ENCODE measurements around the gene ZNRF1. TPM values are rescaled to one million over a fixed set of nuclear protein-coding genes. Genes with fewer than 3 reads are reported as not detected.

ZNRF1 gene
- polyA plus RNA-seq, 4 donors = 5.8 to 10.1 (median 8.0) TPM

- Histone ChIP-seq H3K4me1 (ENCODE audit: control insufficient read depth in 3 of 3, insufficient read depth in 2 of 3, low read depth in 1 of 3, low read length in 2 of 3) (peaks cover 0 to 21% (median 9%) of the 10 kb centered on the region in 3 donors), H3K27ac (ENCODE audit: low read depth in 1 of 3, low read length in 2 of 3) (no peak overlapping the region), H3K4me3 (ENCODE audit: low read depth in 1 of 3, low read length in 3 of 3) (no peak overlapping the region), H3K27me3 (ENCODE audit: control insufficient read depth in 3 of 3, insufficient read depth in 3 of 3, low read length in 3 of 3) (no peaks in the 10 kb centered on the region), H3K36me3 (ENCODE audit: control insufficient read depth in 3 of 3, insufficient read depth in 2 of 3, low read depth in 1 of 3, low read length in 3 of 3) (no peaks in the 10 kb centered on the region), H3K9me3 (ENCODE audit: control insufficient read depth in 2 of 2, insufficient read depth in 1 of 2, low read depth in 1 of 2, low read length in 1 of 2) (peaks cover 0 to 5% of the 10 kb centered on the region in 2 donors)
- no peak for DNase-seq
- WGBS, 3 donors = 74 to 84% (median 78%) methylated on average over 10 of the region's 10 CpGs
- no peak for FAIRE-seq
These were observed 69.5 kb downstream of the ZNRF1 start for GRCh38 chr16:75068085-75069031.

DNA sequence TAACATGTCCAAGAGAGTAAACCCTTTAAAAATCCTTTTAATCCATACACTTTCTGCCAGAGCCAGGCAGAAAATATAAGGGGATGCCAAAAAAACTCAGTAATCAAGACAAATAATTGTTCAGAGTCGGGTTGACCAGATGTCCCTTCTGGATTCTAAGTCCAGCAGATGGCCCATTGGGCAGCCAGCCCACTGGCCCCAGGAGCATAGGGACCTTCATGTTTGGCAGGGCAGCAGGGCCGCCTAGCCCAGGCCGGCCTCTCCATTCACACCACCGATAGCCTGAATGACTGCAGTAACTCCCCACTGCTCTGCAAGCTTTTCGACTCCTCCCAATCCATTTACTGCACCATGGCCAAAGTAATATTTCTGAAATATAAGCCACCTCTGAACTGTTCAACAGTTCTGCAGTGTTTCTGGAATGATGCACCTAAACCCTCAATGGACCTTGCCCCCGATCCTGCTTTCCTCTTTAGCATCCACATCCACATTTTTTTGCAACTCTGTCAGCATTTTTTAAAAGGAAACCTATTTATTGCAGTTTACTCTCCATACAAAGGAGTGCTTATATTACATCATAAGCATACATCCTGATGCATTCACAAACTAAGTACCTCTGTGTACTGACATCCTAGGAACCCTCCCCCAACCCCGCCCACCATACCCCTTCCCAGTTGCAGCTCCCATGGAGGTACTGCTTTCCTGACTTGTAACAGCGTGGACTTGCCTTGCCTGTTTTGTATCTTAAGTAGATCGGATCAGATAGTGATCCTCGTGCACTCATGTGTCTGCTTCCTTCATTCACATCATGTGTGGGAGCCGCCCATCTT, 71.4 kb downstream of the ZNRF1 start:
- peak in 1 of 2 donors; percentile 59 for DNase-seq
- 67 to 72% (median 69%) methylated on average over 11 of the region's 11 CpGs for WGBS, 3 donors
- Histone ChIP-seq H3K27ac (ENCODE audit: low read depth in 1 of 3, low read length in 2 of 3) (peak overlapping the region in 1 of 3 donors; percentile 6), H3K27me3 (ENCODE audit: control insufficient read depth in 3 of 3, insufficient read depth in 3 of 3, low read length in 3 of 3) (no peaks in the 10 kb centered on the region), H3K4me3 (ENCODE audit: low read depth in 1 of 3, low read length in 3 of 3) (no peak overlapping the region), H3K4me1 (ENCODE audit: control insufficient read depth in 3 of 3, insufficient read depth in 2 of 3, low read depth in 1 of 3, low read length in 2 of 3) (peaks cover 0 to 13% (median 9%) of the 10 kb centered on the region in 3 donors), H3K9me3 (ENCODE audit: control insufficient read depth in 2 of 2, insufficient read depth in 1 of 2, low read depth in 1 of 2, low read length in 1 of 2) (no peaks in the 10 kb centered on the region), H3K36me3 (ENCODE audit: control insufficient read depth in 3 of 3, insufficient read depth in 2 of 3, low read depth in 1 of 3, low read length in 3 of 3) (no peaks in the 10 kb centered on the region)
- no peak for FAIRE-seq

DNA sequence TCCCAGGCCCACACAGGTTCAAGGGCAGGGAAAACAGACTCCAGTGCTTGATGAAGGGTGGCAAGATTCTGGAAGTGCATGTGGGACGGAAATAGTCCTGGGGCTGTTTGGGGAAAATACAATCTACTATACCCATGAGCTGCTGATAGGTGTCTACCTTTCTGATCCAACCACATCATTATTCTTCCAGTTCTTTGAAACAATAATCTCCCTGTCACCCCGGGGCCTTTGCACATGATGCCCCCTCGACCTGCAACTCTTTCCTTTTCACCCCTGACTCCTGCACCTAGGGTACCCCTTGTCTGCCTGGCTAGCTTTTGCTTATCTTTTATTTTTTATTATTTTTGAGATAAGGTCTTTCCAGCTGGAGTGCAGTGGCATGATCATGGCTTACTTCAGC, 72.8 kb downstream of the ZNRF1 start:
- Histone ChIP-seq H3K4me3 (ENCODE audit: low read depth in 1 of 3, low read length in 3 of 3) (no peak overlapping the region), H3K27me3 (ENCODE audit: control insufficient read depth in 3 of 3, insufficient read depth in 3 of 3, low read length in 3 of 3) (no peaks in the 10 kb centered on the region), H3K9me3 (ENCODE audit: control insufficient read depth in 2 of 2, insufficient read depth in 1 of 2, low read depth in 1 of 2, low read length in 1 of 2) (no peaks in the 10 kb centered on the region), H3K27ac (ENCODE audit: low read depth in 1 of 3, low read length in 2 of 3) (no peak overlapping the region), H3K4me1 (ENCODE audit: control insufficient read depth in 3 of 3, insufficient read depth in 2 of 3, low read depth in 1 of 3, low read length in 2 of 3) (peaks cover 0 to 9% (median 5%) of the 10 kb centered on the region in 3 donors), H3K36me3 (ENCODE audit: control insufficient read depth in 3 of 3, insufficient read depth in 2 of 3, low read depth in 1 of 3, low read length in 3 of 3) (no peaks in the 10 kb centered on the region)
- WGBS, 3 donors = 72 to 91% (median 78%) methylated on average over 3 of the region's 3 CpGs
- DNase-seq (no peak), FAIRE-seq (no peak)

GRCh38 chr16:75072239-75072947, 73.6 kb downstream of the ZNRF1 start:
- WGBS, 3 donors = 86 to 91% (median 86%) methylated on average over 2 of the region's 2 CpGs
- H3K4me1 ChIP-seq (ENCODE audit: control insufficient read depth in 3 of 3, insufficient read depth in 2 of 3, low read depth in 1 of 3, low read length in 2 of 3) = peaks cover 0 to 9% (median 5%) of the 10 kb centered on the region in 3 donors
- no peak overlapping the region for H3K27ac ChIP-seq (ENCODE audit: low read depth in 1 of 3, low read length in 2 of 3)
- no peak for FAIRE-seq
- H3K27me3 ChIP-seq (ENCODE audit: control insufficient read depth in 3 of 3, insufficient read depth in 3 of 3, low read length in 3 of 3) = no peaks in the 10 kb centered on the region
- H3K36me3 ChIP-seq (ENCODE audit: control insufficient read depth in 3 of 3, insufficient read depth in 2 of 3, low read depth in 1 of 3, low read length in 3 of 3) = no peaks in the 10 kb centered on the region
- DNase-seq = peak in 1 of 2 donors; percentile 20
- H3K4me3 ChIP-seq (ENCODE audit: low read depth in 1 of 3, low read length in 3 of 3) = no peak overlapping the region
- H3K9me3 ChIP-seq (ENCODE audit: control insufficient read depth in 2 of 2, insufficient read depth in 1 of 2, low read depth in 1 of 2, low read length in 1 of 2) = no peaks in the 10 kb centered on the region

GRCh38 chr16:75073545-75074303, 74.9 kb downstream of the ZNRF1 start:
- DNase-seq = no peak
- Histone ChIP-seq H3K4me3 (ENCODE audit: low read depth in 1 of 3, low read length in 3 of 3) (no peak overlapping the region), H3K9me3 (ENCODE audit: control insufficient read depth in 2 of 2, insufficient read depth in 1 of 2, low read depth in 1 of 2, low read length in 1 of 2) (no peaks in the 10 kb centered on the region), H3K4me1 (ENCODE audit: control insufficient read depth in 3 of 3, insufficient read depth in 2 of 3, low read depth in 1 of 3, low read length in 2 of 3) (peaks cover 0 to 9% (median 5%) of the 10 kb centered on the region in 3 donors), H3K36me3 (ENCODE audit: control insufficient read depth in 3 of 3, insufficient read depth in 2 of 3, low read depth in 1 of 3, low read length in 3 of 3) (no peaks in the 10 kb centered on the region), H3K27me3 (ENCODE audit: control insufficient read depth in 3 of 3, insufficient read depth in 3 of 3, low read length in 3 of 3) (no peaks in the 10 kb centered on the region), H3K27ac (ENCODE audit: low read depth in 1 of 3, low read length in 2 of 3) (no peak overlapping the region)
- 86 to 92% (median 87%) methylated on average over 20 of the region's 20 CpGs for WGBS, 3 donors
- no peak for FAIRE-seq

- 62 to 78% (median 72%) methylated on average over 4 of the region's 4 CpGs for WGBS, 3 donors
- no peaks in the 10 kb centered on the region for H3K36me3 ChIP-seq (ENCODE audit: control insufficient read depth in 3 of 3, insufficient read depth in 2 of 3, low read depth in 1 of 3, low read length in 3 of 3)
- H3K4me3 ChIP-seq (ENCODE audit: low read depth in 1 of 3, low read length in 3 of 3) = no peak overlapping the region
- H3K9me3 ChIP-seq (ENCODE audit: control insufficient read depth in 2 of 2, insufficient read depth in 1 of 2, low read depth in 1 of 2, low read length in 1 of 2) = no peaks in the 10 kb centered on the region
- FAIRE-seq (no peak), DNase-seq (no peak)
- no peaks in the 10 kb centered on the region for H3K27me3 ChIP-seq (ENCODE audit: control insufficient read depth in 3 of 3, insufficient read depth in 3 of 3, low read length in 3 of 3)
- H3K4me1 ChIP-seq (ENCODE audit: control insufficient read depth in 3 of 3, insufficient read depth in 2 of 3, low read depth in 1 of 3, low read length in 2 of 3) = peaks cover 0 to 9% (median 5%) of the 10 kb centered on the region in 3 donors
- no peak overlapping the region for H3K27ac ChIP-seq (ENCODE audit: low read depth in 1 of 3, low read length in 2 of 3)
These were observed 75.5 kb downstream of the ZNRF1 start for GRCh38 chr16:75074304-75074793.

- Histone ChIP-seq H3K4me3 (ENCODE audit: low read depth in 1 of 3, low read length in 3 of 3) (no peak overlapping the region), H3K27me3 (ENCODE audit: control insufficient read depth in 3 of 3, insufficient read depth in 3 of 3, low read length in 3 of 3) (no peaks in the 10 kb centered on the region), H3K27ac (ENCODE audit: low read depth in 1 of 3, low read length in 2 of 3) (peak overlapping the region in 1 of 3 donors; percentile 46), H3K36me3 (ENCODE audit: control insufficient read depth in 3 of 3, insufficient read depth in 2 of 3, low read depth in 1 of 3, low read length in 3 of 3) (no peaks in the 10 kb centered on the region), H3K9me3 (ENCODE audit: control insufficient read depth in 2 of 2, insufficient read depth in 1 of 2, low read depth in 1 of 2, low read length in 1 of 2) (no peaks in the 10 kb centered on the region), H3K4me1 (ENCODE audit: control insufficient read depth in 3 of 3, insufficient read depth in 2 of 3, low read depth in 1 of 3, low read length in 2 of 3) (peaks cover 0 to 4% (median 3%) of the 10 kb centered on the region in 3 donors)
- FAIRE-seq (no peak), DNase-seq (peak; percentile 20 to 67)
- WGBS, 3 donors = 59 to 83% (median 66%) methylated on average over 12 of the region's 12 CpGs
These were observed 76.3 kb downstream of the ZNRF1 start for GRCh38 chr16:75074920-75075687.

All from small intestine (tissue), 7 donors.